SK-N-SH treated with all-trans-retinoic acid at 6 μM for 48 hours (cell line): ENCODE results near the gene CTNND2.

ENCODE experiments used
- ARNTL ChIP-seq: fragments of 450-650 bp; formaldehyde crosslinking; IDR thresholded peaks from 2 replicates; pipeline ENCODE4 v1.5.0; 2020; ENCODE audit warnings: low read depth, mild to moderate bottlenecking, moderate library complexity, borderline replicate concordance
- BACH2 ChIP-seq: fragments of 250-450 bp; sonication (Bioruptor Pico); IDR thresholded peaks from 2 replicates; pipeline ENCODE4 v1.9.0; 2021; ENCODE audit warnings: mild to moderate bottlenecking, borderline replicate concordance
- GLIS3 ChIP-seq: fragments of 250-450 bp; sonication (Bioruptor Pico); IDR thresholded peaks from 2 replicates; pipeline ENCODE4 v1.5.0; 2020; ENCODE audit warnings: mild to moderate bottlenecking, moderate library complexity
- ISL1 ChIP-seq: fragments of 250-450 bp; sonication (Bioruptor Pico); IDR thresholded peaks from 2 replicates; pipeline ENCODE4 v2.1.2; 2022; ENCODE audit warnings: mild to moderate bottlenecking, moderate library complexity
- PPARA ChIP-seq: fragments of 250-450 bp; sonication (Bioruptor Pico); IDR thresholded peaks from 2 replicates; pipeline ENCODE4 v1.5.0; 2020; ENCODE audit warnings: mild to moderate bottlenecking, borderline replicate concordance
- RARB ChIP-seq: fragments of 250-450 bp; sonication (Bioruptor Pico); IDR thresholded peaks from 2 replicates; pipeline ENCODE4 v1.8.0; 2021; ENCODE audit warnings: mild to moderate bottlenecking, moderate library complexity
- TCF4 ChIP-seq: fragments of 250-450 bp; sonication (Bioruptor Pico); IDR thresholded peaks from 2 replicates; pipeline ENCODE4 v1.8.0; 2021; ENCODE audit warnings: mild to moderate bottlenecking, moderate library complexity, borderline replicate concordance
- ZFP30 ChIP-seq: fragments of 450-650 bp; formaldehyde crosslinking; IDR thresholded peaks from 2 replicates; pipeline ENCODE4 v1.5.0; 2022; ENCODE audit warnings: mild to moderate bottlenecking, moderate library complexity
- ZNF565 ChIP-seq: fragments of 450-650 bp; formaldehyde crosslinking; conservative IDR thresholded peaks from 2 replicates; pipeline ENCODE4 v1.5.0; 2020; ENCODE audit warnings: low read depth, mild to moderate bottlenecking, moderate library complexity
- ZNF8 ChIP-seq: fragments of 450-650 bp; formaldehyde crosslinking; IDR thresholded peaks from 2 replicates; pipeline ENCODE4 v1.5.0; 2020; ENCODE audit warnings: mild to moderate bottlenecking, moderate library complexity
- TF ChIP-seq, protein P1 (sequence below): fragments of 250-450 bp; sonication (Bioruptor Pico); IDR thresholded peaks from 2 replicates; pipeline ENCODE4 v1.8.0; 2020; ENCODE audit warnings: mild to moderate bottlenecking, moderate library complexity, borderline replicate concordance
- TF ChIP-seq, protein P2 (sequence below): fragments of 250-450 bp; sonication (Bioruptor Pico); IDR thresholded peaks from 2 replicates; pipeline ENCODE4 v1.5.1; 2021; ENCODE audit warnings: mild to moderate bottlenecking, moderate library complexity

DNA sequence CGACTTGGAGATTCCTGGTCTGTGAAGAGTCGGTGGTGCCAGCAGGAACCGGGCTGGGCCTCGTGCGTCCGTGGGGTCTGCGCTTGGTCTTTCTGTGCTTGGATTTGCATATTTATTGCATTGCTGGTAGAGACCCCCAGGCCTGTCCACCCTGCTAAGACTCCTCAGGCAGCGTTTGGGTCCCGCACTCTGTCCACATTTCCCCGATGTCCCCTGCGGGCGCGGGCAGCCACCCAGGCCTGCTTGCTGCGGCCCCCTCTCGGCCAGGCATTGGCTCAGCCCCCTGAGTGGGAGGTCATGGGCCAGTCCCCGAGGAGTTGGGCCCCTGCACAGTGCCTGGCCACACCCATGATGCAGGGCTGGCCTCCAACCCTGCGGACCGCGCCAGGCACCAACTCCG is 27.4 kb upstream of the CTNND2 start:
- TF ChIP-seq ZFP30 (CRISPR knock-in tag) (no peak), TCF4 (CRISPR knock-in tag) (no peak), PPARA (CRISPR knock-in tag) (no peak), ZNF8 (no peak), ZNF565 (no peak), ARNTL (CRISPR knock-in tag) (no peak), RARB (CRISPR knock-in tag) (no peak), GLIS3 (CRISPR knock-in tag) (no peak), BACH2 (CRISPR knock-in tag) (no peak), ISL1 (CRISPR knock-in tag) (no peak)
- TF ChIP-seq, protein P1, sequence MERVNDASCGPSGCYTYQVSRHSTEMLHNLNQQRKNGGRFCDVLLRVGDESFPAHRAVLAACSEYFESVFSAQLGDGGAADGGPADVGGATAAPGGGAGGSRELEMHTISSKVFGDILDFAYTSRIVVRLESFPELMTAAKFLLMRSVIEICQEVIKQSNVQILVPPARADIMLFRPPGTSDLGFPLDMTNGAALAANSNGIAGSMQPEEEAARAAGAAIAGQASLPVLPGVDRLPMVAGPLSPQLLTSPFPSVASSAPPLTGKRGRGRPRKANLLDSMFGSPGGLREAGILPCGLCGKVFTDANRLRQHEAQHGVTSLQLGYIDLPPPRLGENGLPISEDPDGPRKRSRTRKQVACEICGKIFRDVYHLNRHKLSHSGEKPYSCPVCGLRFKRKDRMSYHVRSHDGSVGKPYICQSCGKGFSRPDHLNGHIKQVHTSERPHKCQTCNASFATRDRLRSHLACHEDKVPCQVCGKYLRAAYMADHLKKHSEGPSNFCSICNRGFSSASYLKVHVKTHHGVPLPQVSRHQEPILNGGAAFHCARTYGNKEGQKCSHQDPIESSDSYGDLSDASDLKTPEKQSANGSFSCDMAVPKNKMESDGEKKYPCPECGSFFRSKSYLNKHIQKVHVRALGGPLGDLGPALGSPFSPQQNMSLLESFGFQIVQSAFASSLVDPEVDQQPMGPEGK (CRISPR knock-in tag): no peak
- TF ChIP-seq, protein P2, sequence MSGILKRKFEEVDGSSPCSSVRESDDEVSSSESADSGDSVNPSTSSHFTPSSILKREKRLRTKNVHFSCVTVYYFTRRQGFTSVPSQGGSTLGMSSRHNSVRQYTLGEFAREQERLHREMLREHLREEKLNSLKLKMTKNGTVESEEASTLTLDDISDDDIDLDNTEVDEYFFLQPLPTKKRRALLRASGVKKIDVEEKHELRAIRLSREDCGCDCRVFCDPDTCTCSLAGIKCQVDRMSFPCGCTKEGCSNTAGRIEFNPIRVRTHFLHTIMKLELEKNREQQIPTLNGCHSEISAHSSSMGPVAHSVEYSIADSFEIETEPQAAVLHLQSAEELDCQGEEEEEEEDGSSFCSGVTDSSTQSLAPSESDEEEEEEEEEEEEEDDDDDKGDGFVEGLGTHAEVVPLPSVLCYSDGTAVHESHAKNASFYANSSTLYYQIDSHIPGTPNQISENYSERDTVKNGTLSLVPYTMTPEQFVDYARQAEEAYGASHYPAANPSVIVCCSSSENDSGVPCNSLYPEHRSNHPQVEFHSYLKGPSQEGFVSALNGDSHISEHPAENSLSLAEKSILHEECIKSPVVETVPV (CRISPR knock-in tag): no peak
